ENCODE measurements around the gene NOP16.
A peak's percentile ranks its signal among the peaks of the same experiment; 100 is the strongest.

Gene NOP16, protein sequence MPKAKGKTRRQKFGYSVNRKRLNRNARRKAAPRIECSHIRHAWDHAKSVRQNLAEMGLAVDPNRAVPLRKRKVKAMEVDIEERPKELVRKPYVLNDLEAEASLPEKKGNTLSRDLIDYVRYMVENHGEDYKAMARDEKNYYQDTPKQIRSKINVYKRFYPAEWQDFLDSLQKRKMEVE

DNA sequence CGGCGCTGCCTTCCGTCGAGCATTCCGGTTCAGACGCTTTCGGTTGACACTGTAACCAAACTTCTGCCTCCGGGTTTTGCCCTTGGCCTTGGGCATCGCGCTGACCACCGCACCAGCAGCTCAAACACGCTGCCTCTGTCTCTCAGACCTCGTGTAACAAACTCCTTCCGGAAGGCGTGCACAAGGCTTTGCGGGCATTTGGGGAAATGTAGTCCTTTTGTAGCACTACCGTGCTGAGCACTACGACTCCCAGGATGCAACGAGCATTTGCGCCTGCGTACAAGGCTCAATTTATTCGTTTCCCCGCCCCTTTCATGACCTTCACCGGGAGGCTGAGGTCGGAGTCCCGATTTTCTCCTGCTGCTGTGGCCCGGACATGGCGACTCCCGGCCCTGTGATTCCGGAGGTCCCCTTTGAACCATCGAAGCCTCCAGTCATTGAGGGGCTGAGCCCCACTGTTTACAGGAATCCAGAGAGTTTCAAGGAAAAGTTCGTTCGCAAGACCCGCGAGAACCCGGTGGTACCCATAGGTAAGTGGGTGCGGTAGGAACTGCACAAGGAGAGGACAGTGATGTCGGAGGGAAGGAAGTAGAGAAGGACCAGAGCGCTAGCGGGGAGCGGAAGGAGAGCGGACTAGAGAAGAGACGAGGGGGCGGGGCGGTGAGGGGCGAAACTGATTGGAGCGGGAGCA is at the start of gene NOP16, which contains the start of gene HIGD2A:
Gene NOP16 (minus strand): TSS at position 155 of the 691 bp plus-strand sequence. CDS start 59 bp downstream, at position 96.
Gene HIGD2A (plus strand): TSS at position 308 of the 691 bp plus-strand sequence. CDS start 69 bp downstream, at position 377.
- TF ChIP-seq, protein P1, sequence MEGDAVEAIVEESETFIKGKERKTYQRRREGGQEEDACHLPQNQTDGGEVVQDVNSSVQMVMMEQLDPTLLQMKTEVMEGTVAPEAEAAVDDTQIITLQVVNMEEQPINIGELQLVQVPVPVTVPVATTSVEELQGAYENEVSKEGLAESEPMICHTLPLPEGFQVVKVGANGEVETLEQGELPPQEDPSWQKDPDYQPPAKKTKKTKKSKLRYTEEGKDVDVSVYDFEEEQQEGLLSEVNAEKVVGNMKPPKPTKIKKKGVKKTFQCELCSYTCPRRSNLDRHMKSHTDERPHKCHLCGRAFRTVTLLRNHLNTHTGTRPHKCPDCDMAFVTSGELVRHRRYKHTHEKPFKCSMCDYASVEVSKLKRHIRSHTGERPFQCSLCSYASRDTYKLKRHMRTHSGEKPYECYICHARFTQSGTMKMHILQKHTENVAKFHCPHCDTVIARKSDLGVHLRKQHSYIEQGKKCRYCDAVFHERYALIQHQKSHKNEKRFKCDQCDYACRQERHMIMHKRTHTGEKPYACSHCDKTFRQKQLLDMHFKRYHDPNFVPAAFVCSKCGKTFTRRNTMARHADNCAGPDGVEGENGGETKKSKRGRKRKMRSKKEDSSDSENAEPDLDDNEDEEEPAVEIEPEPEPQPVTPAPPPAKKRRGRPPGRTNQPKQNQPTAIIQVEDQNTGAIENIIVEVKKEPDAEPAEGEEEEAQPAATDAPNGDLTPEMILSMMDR (IDR thresholded peaks at IDR 0.05; ENCODE audit: extremely low read depth, missing control alignments), result no peak
- peak; percentile 95 for DNase-seq (ENCODE audit: low spot score)

DNA sequence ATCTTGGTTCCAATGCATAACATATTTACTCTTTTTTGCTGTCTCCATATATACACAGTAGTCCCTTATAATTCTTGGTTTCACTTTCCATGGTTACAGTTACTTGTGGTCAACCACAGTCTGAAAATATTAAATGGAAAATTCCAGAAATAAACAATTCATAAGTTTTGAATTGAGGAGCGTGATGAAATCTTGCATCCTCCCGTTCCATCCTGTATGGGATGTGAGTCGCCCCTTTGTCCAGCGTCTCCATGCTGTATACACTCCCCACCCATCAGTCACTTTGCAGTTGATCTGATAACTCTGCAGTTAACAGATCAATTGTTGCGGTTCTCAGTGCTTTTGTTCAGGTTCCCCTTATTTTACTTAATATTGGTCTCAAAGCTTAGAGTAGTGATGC is 48.3 kb upstream of the NOP16 start:
- DNase-seq (ENCODE audit: low spot score), result no peak
- TF ChIP-seq, protein P1 (IDR thresholded peaks at IDR 0.05; ENCODE audit: extremely low read depth, missing control alignments), result no peak

DNA sequence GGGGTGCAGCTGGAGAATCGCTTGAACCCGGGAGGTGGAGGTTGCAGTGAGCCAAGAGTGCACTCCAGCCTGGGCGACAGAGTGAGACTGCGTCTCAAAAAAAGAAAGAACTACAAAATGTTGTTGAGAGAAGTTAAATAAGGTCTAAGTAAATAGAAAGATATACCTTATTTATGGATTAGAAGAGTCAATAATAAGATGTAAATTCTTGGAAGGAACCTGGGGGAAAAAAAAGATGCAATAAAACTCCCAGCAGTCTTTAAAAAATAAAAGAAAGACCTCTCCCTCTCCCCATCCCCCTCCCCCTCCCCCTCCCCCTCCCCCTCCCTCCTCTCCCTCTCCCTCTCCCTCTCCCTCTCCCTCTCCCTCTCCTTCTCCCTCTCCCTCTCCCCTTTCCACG is 44.3 kb upstream of the NOP16 start:
- DNase-seq (ENCODE audit: low spot score), result no peak
- TF ChIP-seq, protein P1 (IDR thresholded peaks at IDR 0.05; ENCODE audit: extremely low read depth, missing control alignments), result no peak

DNA sequence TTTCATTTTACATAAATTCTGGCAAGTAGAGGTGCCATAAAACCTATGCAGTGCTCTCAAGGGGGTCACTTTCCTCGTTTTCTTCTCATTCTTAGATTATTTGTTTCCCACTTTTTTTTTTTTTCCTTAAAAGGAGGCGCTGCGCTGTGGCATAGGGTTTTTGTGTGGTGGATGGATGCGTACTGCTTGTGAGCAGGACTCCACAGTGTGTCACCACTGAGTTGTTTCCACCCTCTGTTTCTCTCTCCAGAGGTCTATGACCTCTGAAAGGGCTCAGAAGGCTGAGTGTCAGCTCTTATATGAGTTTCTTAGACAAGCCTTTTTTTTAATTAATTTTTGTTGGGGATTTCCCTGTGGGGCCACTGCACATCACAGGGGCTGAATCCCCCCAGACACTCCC is 41.6 kb upstream of the NOP16 start:
- TF ChIP-seq, protein P1 (IDR thresholded peaks at IDR 0.05; ENCODE audit: extremely low read depth, missing control alignments), result no peak
- DNase-seq (ENCODE audit: low spot score), result no peak

DNA sequence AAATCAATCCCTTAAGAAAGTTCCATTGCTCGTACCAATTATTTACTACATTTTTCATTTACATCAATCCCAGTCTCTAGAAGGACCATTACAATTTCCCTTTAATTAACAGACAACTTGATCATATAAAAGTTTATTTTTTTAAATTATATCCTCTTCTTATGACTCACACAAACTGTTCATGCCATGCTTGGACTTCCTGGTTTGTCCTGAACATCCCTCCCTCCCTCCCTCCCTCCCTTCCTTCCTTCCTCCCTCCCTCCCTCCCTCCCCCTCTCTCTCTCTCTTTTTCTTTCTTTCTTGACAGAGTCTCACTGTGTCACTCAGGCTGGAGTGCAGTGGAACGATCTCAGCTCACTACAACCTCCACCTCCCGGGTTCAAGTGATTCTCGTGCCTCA is 39.6 kb upstream of the NOP16 start:
- no peak for DNase-seq (ENCODE audit: low spot score)
- TF ChIP-seq, protein P1 (IDR thresholded peaks at IDR 0.05; ENCODE audit: extremely low read depth, missing control alignments), result no peak

DNA sequence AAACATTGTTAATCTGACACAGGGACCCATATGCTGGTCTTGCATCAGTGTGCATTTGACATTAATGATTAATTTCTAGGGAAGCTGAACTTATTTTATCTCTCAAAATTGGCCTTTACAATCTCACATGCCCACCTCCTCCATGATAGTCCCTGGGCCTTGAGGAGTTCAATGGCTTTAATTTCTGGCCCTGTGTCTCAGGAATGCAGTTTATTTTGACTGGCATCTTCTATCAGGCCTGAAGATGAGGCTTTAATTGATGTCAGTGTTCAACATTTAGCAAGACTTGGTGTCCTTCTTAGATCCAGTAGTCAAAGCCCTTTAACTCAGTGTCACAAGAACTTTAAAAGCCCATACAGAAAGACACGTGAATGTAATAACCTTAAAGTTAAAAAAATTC is 38.5 kb upstream of the NOP16 start:
- DNase-seq (ENCODE audit: low spot score), result no peak
- TF ChIP-seq, protein P1 (IDR thresholded peaks at IDR 0.05; ENCODE audit: extremely low read depth, missing control alignments), result no peak

DNA sequence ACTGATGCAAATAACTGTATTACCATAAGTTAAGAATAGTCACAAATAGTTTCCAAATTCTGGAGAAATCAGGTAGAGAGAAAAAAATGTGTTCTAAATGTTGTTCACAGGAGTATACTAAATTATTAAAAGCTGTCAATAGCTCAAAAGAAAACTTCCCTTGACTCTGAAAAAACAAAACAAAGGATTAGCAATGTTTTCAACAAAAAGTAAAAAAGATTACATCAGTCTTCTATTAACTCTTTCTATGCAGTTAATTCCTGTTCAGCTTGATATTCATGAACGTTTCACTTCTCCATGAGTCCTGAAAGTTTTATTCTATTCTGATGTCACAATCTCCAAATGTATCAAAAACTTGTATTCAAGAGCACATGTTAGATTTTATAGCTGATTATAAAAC is 37.4 kb upstream of the NOP16 start:
- DNase-seq (ENCODE audit: low spot score), result no peak
- TF ChIP-seq, protein P1 (IDR thresholded peaks at IDR 0.05; ENCODE audit: extremely low read depth, missing control alignments), result no peak
